Esophagus squamous epithelium (tissue), 5 donors: ENCODE results near the gene KCNJ9. TPM values are rescaled to one million over a fixed set of nuclear protein-coding genes. Genes with fewer than 3 reads are reported as not detected.

Experiments used
- DNase-seq: peaks from one replicate; lab custom pipeline; 2025; lab: John Stamatoyannopoulos, UW
- H3K27ac ChIP-seq, 4 donors: fragments of 200-600 bp; sonication (generic); one replicate each; pipeline ENCODE4 v1.5.1; 2016 to 2019; ENCODE audit warnings: mild to moderate bottlenecking in 1 of 4
- H3K27me3 ChIP-seq, 4 donors: fragments of 200-600 bp; sonication (generic); 1 replicate in 3 of 4; 2 replicates in 1 of 4; pipeline versions ENCODE4 v1.5.1 to v1.6.0; 2017 to 2021; ENCODE audit warnings: antibody characterized with exemption in 1 of 4
- H3K36me3 ChIP-seq, 3 donors: fragments of 200-600 bp; sonication (generic); one replicate each; pipeline ENCODE4 v1.5.1; 2016 to 2019
- H3K4me1 ChIP-seq, 3 donors: fragments of 200-600 bp; sonication (generic); one replicate each; pipeline ENCODE4 v1.5.1; 2017 to 2019
- H3K4me3 ChIP-seq, 4 donors: fragments of 200-600 bp; sonication (generic); 1 replicate in 3 of 4; 2 replicates in 1 of 4; pipeline ENCODE4 v1.5.1; 2016 to 2019; ENCODE audit warnings: mild to moderate bottlenecking in 2 of 4, moderate library complexity in 1 of 4
- H3K9me3 ChIP-seq, 3 donors: fragments of 200-600 bp; sonication (generic); one replicate each; pipeline ENCODE4 v1.5.1; 2016 to 2019
- POLR2A ChIP-seq, 4 donors: fragments of 450-650 bp; IDR thresholded peaks; one replicate each; pipeline ENCODE4 v1.6.1; 2017; ENCODE audit warnings: antibody characterized with exemption in 4 of 4, mild to moderate bottlenecking in 4 of 4, moderate library complexity in 3 of 4
- WGBS, 2 donors: methylation state at CpG; one replicate each; pipeline ENCODE4 v1.1.5; 2018; 5-methylcytosine and 5-hydroxymethylcytosine counted together
- intact Hi-C: fragments of 100-400 bp; cut with DNase I; formaldehyde crosslinking; loops from one replicate; pipeline ENCODE4 v1.15.0; 2022
- total RNA-seq, 4 donors: library from RNA; depleted of rRNA; stranded (reverse); fragments of >200 nt; gene quantifications; one replicate each; pipeline ENCODE4 v1.1.0, GENCODE V29; 2016
- TF ChIP-seq, protein P1 (sequence below), 6 experiments: fragments of 450-650 bp in 4 of 6; fragments of 200-600 bp in 2 of 6; sonication (generic) in 2 of 6; IDR thresholded peaks; one replicate each; pipeline ENCODE4 v1.5.1; 2016 to 2019; ENCODE audit warnings: antibody characterized with exemption in 6 of 6, mild to moderate bottlenecking in 4 of 6, moderate library complexity in 4 of 6
- donor health status: DM: yes; HTN: yes; CAD: no.

Gene KCNJ9
- total RNA-seq, 4 donors from 2014 or later = not detected

DNA sequence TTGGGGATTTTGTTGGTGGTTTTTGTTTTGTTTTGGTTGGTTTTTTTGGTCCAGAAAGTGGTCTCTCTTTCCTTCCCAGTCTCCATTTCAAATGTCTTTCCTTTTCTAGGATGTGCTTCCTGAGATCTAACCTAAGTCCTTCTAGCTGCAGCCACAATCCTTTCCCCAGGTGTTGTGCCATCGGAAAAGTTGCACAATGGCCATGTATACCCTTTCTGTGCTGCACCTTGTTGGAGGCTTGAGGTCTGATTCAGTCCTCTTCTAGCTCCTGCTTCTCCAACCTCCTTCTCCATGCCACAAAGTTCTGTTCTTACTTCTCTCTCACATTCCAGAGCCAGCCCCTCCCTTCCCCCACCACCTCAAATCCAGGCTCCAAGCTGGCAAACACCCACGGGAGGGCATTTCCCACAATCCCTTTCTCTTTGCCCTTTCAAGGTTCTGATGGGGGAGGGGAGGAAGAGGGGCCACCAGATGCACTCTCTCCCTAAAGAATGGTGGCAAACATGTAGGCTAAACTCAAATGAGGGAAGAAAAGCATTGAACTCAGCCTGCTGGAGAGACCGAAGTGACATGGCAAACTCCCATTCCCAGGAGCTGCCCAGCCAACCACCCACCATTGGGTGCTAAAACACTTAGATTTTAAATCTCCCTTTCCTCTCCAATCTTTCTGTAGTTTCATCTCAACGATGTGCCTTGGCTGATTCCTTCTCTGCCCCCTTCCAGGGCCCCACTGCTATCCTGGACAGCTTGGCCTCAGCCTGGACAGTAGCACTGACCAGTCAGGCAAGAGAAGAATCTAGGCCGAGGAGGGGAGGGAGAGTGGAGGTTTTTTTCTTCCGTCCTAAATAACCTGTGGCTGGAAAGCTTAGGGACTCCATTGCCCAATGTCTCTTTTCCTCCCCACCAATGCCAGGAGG lies 14.3 kb upstream of the KCNJ9 start:
- H3K4me3 ChIP-seq = no peak overlapping the region
- peaks cover 6 to 16% (median 9%) of the 10 kb centered on the region in 3 donors for H3K4me1 ChIP-seq
- 56 to 68% methylated on average over 5 to 6 of the region's 6 CpGs for WGBS, 2 donors
- H3K36me3 ChIP-seq = no peaks in the 10 kb centered on the region
- TF ChIP-seq, protein P1, sequence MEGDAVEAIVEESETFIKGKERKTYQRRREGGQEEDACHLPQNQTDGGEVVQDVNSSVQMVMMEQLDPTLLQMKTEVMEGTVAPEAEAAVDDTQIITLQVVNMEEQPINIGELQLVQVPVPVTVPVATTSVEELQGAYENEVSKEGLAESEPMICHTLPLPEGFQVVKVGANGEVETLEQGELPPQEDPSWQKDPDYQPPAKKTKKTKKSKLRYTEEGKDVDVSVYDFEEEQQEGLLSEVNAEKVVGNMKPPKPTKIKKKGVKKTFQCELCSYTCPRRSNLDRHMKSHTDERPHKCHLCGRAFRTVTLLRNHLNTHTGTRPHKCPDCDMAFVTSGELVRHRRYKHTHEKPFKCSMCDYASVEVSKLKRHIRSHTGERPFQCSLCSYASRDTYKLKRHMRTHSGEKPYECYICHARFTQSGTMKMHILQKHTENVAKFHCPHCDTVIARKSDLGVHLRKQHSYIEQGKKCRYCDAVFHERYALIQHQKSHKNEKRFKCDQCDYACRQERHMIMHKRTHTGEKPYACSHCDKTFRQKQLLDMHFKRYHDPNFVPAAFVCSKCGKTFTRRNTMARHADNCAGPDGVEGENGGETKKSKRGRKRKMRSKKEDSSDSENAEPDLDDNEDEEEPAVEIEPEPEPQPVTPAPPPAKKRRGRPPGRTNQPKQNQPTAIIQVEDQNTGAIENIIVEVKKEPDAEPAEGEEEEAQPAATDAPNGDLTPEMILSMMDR (IDR thresholded peaks at IDR 0.05) = no peak
- no peak for TF ChIP-seq POLR2A (IDR thresholded peaks at IDR 0.05)
- no peak overlapping the region for H3K27ac ChIP-seq
- DNase-seq = no peak
- peaks cover 0 to 65% (median 0%) of the 10 kb centered on the region in 4 donors for H3K27me3 ChIP-seq
- intact Hi-C loops = no loop called here
- no peaks in the 10 kb centered on the region for H3K9me3 ChIP-seq

GRCh38 chr1:160068225-160068624 lies 13.1 kb upstream of the KCNJ9 start:
- H3K27ac ChIP-seq = no peak overlapping the region
- WGBS, 2 donors = 64 to 70% methylated on average over 4 to 5 of the region's 5 CpGs
- TF ChIP-seq, protein P1 (IDR thresholded peaks at IDR 0.05) = no peak
- TF ChIP-seq POLR2A (IDR thresholded peaks at IDR 0.05) = no peak

GRCh38 chr1:160069460-160070231 lies 11.7 kb upstream of the KCNJ9 start, which contains the start of gene KCNJ10:
Gene KCNJ10, minus strand, starts transcription at chr1:160070160. Its CDS starts 27,628 bp downstream, at chr1:160042532.
- no peak for DNase-seq
- Histone ChIP-seq H3K36me3 (no peaks in the 10 kb centered on the region), H3K4me1 (peaks cover 6 to 16% (median 9%) of the 10 kb centered on the region in 3 donors), H3K27ac (no peak within 1 kb of the TSS), H3K27me3 (peaks cover 0 to 57% (median 0%) of the 10 kb centered on the region in 4 donors), H3K9me3 (no peaks in the 10 kb centered on the region), H3K4me3 (peak within 1 kb of the TSS; percentile 27 to 64 (median 49))
- intact Hi-C loops = no loop called here
- TF ChIP-seq POLR2A (IDR thresholded peaks at IDR 0.05) = no peak
- TF ChIP-seq, protein P1 (IDR thresholded peaks at IDR 0.05) = no peak
- 34 to 40% methylated on average over 6 to 10 of the region's 32 CpGs for WGBS, 2 donors

More at GRCh38 chr1:160068225-160068624, 13.1 kb upstream of the KCNJ9 start:
- Histone ChIP-seq H3K36me3 (no peaks in the 10 kb centered on the region), H3K27me3 (peaks cover 0 to 62% (median 0%) of the 10 kb centered on the region in 4 donors), H3K4me1 (peaks cover 6 to 16% (median 9%) of the 10 kb centered on the region in 3 donors), H3K4me3 (no peak overlapping the region), H3K9me3 (no peaks in the 10 kb centered on the region)
- intact Hi-C loops = no loop called here
- DNase-seq = no peak

- intact Hi-C loops = no loop called here
Observed at GRCh38 chr1:160070243-160071163, 10.8 kb upstream of the KCNJ9 start.

More at GRCh38 chr1:160070243-160071163, 10.8 kb upstream of the KCNJ9 start:
- Histone ChIP-seq H3K36me3 (no peaks in the 10 kb centered on the region), H3K9me3 (no peaks in the 10 kb centered on the region), H3K27ac (no peak overlapping the region), H3K4me3 (peak overlapping the region; percentile 27 to 64 (median 49)), H3K27me3 (peaks cover 0 to 62% (median 0%) of the 10 kb centered on the region in 4 donors), H3K4me1 (peaks cover 6 to 16% (median 9%) of the 10 kb centered on the region in 3 donors)
- DNase-seq = no peak
- 1 to 3% methylated on average over 29 to 33 of the region's 46 CpGs for WGBS, 2 donors
- TF ChIP-seq, protein P1 (IDR thresholded peaks at IDR 0.05) = no peak
- TF ChIP-seq POLR2A (IDR thresholded peaks at IDR 0.05) = no peak
